HEK293T (cell line): ENCODE measurements around the gene RAD18.

ENCODE experiments used
- CTCF ChIA-PET: fragments of 350-600 bp; formaldehyde crosslinking; extraction: SDS; loops from one replicate; lab custom pipeline; 2021; ENCODE audit warnings: antibody characterized with exemption, inconsistent platforms; lab: Yijun Ruan, JAX
- POLR2A ChIA-PET: fragments of 350-600 bp; formaldehyde crosslinking; extraction: SDS; loops from one replicate; lab custom pipeline; 2020; ENCODE audit warnings: antibody characterized with exemption, inconsistent platforms; lab: Yijun Ruan, JAX
- DNase-seq: peaks from one replicate; pipeline ENCODE4 v3.0.0; 2012; ENCODE audit warnings: mixed read lengths; ENCODE audit errors: extremely low spot score
- ARNT ChIP-seq: fragments of 450-650 bp; IDR thresholded peaks from 2 replicates; pipeline ENCODE4 v1.6.1; 2017; ENCODE audit warnings: mild to moderate bottlenecking
- BHLHE40 ChIP-seq: fragments of 450-650 bp; IDR thresholded peaks from 2 replicates; pipeline ENCODE4 v1.6.1; 2016; ENCODE audit warnings: mild to moderate bottlenecking, moderate library complexity, borderline replicate concordance
- CTBP1 ChIP-seq: fragments of 450-650 bp; IDR thresholded peaks from 2 replicates; pipeline ENCODE4 v1.6.1; 2016; ENCODE audit warnings: borderline replicate concordance
- ELF4 ChIP-seq: fragments of 450-650 bp; IDR thresholded peaks from 2 replicates; pipeline ENCODE4 v1.6.1; 2017; ENCODE audit warnings: antibody characterized with exemption
- FOXA1 ChIP-seq: fragments of 450-650 bp; IDR thresholded peaks from 2 replicates; pipeline ENCODE4 v1.6.1; 2016; ENCODE audit warnings: mild to moderate bottlenecking
- FOXK2 ChIP-seq: fragments of 450-650 bp; IDR thresholded peaks from 2 replicates; pipeline ENCODE4 v1.6.1; 2016; ENCODE audit warnings: mild to moderate bottlenecking
- FOXM1 ChIP-seq: fragments of 450-650 bp; IDR thresholded peaks from 2 replicates; pipeline ENCODE4 v1.6.1; 2017; ENCODE audit warnings: mild to moderate bottlenecking, borderline replicate concordance
- HDGF ChIP-seq: fragments of 450-650 bp; IDR thresholded peaks from 2 replicates; pipeline ENCODE4 v1.6.1; 2017; ENCODE audit warnings: antibody characterized with exemption, borderline replicate concordance
- L3MBTL2 ChIP-seq: fragments of 450-650 bp; conservative IDR thresholded peaks from 2 replicates; pipeline ENCODE4 v1.6.1; 2016; ENCODE audit warnings: mild to moderate bottlenecking
- LEF1 ChIP-seq: fragments of 450-650 bp; IDR thresholded peaks from 2 replicates; pipeline ENCODE4 v1.6.1; 2017; ENCODE audit warnings: mild to moderate bottlenecking, borderline replicate concordance
- NFRKB ChIP-seq: fragments of 450-650 bp; IDR thresholded peaks from 2 replicates; pipeline ENCODE4 v1.6.1; 2016; ENCODE audit warnings: mild to moderate bottlenecking, moderate library complexity
- SP1 ChIP-seq: fragments of 450-650 bp; IDR thresholded peaks from 2 replicates; pipeline ENCODE4 v1.6.1; 2017
- SUZ12 ChIP-seq: fragments of 450-650 bp; IDR thresholded peaks from 2 replicates; pipeline ENCODE4 v1.6.1; 2016; ENCODE audit warnings: mild to moderate bottlenecking
- TARDBP ChIP-seq: fragments of 450-650 bp; IDR thresholded peaks from 2 replicates; pipeline ENCODE4 v1.6.1; 2016
- ZNF384 ChIP-seq: fragments of 450-650 bp; IDR thresholded peaks from 2 replicates; pipeline ENCODE4 v1.6.1; 2016
- TF ChIP-seq, protein P1 (sequence below): fragments of 450-650 bp; IDR thresholded peaks from 2 replicates; pipeline ENCODE4 v1.6.1; 2016

RAD18 gene, protein sequence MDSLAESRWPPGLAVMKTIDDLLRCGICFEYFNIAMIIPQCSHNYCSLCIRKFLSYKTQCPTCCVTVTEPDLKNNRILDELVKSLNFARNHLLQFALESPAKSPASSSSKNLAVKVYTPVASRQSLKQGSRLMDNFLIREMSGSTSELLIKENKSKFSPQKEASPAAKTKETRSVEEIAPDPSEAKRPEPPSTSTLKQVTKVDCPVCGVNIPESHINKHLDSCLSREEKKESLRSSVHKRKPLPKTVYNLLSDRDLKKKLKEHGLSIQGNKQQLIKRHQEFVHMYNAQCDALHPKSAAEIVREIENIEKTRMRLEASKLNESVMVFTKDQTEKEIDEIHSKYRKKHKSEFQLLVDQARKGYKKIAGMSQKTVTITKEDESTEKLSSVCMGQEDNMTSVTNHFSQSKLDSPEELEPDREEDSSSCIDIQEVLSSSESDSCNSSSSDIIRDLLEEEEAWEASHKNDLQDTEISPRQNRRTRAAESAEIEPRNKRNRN

DNA sequence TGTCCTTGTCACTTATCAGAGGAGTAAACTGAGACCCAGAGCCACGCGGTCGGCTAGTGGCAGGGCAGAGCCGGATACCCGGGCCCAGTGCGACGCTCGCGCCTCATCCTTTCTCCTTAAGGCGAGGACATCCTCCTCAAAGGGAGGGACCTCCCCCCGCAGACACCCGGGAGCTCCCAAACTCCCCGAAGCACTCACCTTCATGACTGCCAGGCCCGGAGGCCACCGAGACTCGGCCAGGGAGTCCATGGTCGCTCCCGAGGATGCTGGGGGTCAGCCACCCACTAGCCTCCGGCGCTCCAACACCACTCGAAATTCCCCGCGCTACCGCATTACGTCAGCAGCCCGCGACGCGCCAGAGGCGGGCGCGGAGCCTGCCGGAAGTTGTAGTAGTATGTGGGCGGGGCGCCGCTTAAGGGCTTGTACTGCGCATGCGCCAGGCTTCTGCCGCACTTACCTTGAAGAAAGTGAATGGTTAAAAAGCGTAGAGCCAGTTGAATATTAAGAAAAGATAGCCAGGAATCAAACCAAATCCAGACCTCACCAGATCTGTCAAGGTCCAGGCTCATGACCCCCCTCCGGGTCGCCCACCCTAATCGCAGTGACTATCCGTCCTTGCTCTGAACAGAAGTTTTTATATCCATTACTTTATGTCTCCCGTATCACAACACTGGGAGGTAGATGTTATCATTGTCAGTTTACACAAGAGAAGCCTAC lies at the start of gene RAD18:
Gene RAD18 (minus strand): TSS at position 336 of the 717 bp plus-strand sequence. CDS start 87 bp downstream, at position 249.
- POLR2A ChIA-PET: interaction anchor here (0.7 to 1.4 kb wide), 2 partner anchors 9 to 15 kb away, joined by 3 read pairs; no protein-coding TSS in a partner anchor
- TF ChIP-seq L3MBTL2 (peak; percentile 84), NFRKB (no peak), ZNF384 (no peak), SUZ12 (no peak), ELF4 (peak; percentile 64), BHLHE40 (no peak), ARNT (no peak), FOXA1 (no peak)
- DNase-seq: peak; percentile 89
- CTCF ChIA-PET: no interaction called here

DNA sequence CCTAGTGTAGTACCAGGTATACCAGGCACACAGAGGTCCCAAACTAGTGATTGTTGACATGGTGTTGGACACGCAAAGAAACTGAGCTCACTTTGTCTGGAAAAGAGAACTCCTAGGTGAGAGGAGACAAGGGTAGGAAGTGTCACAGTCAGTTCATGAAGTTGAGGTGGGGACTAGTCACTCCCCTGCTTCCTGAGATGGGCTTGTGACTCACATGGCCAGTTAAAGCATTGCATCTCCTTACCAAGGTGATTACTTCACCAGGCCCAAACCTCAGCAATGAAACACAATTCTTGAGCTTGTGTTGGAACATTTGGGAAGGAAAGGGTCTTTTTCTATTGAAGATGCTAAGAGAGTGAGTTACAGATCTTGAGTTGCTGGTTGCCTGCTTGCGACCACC lies 49.2 kb upstream of the RAD18 start:
- ChIA-PET POLR2A (no interaction called here), CTCF (interaction anchor here (0.6 to 2.0 kb wide), 2 partner anchors 9 to 24 kb away, joined by 3 to 9 read pairs; no protein-coding TSS in a partner anchor)
- no peak for DNase-seq
- TF ChIP-seq ARNT (no peak), CTBP1 (no peak), FOXM1 (no peak), L3MBTL2 (no peak), ELF4 (no peak), NFRKB (no peak), LEF1 (no peak)

DNA sequence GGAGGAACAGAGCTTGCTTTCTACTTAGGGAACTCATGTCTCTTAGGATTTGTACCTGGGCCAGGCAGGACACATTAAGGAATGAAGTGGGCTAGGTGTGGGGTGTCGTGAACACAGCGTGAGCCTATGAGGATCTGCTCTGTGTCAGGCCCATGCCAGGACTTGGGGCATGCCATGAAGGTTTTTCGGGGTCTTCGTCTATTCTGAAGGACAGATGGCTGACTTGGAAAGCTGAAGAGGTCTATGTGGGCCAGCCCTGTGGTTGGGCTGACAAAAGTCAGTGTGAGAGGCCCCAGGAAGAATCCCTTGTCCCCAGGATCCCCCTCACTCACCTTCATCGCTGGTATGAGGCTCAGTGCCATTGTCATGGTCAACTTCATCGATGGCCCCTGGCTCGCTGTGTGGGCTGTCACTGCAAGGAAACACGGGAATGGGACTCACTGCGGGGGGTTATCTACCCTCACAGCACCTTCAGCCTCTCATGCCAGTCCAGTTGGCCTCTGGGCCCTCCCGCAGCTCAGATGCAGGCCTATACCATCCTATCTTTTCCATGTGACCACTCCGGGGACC lies 46.8 kb upstream of the RAD18 start:
- TF ChIP-seq FOXK2: no peak
- no peak for TF ChIP-seq ZNF384
- TF ChIP-seq BHLHE40: no peak
- TF ChIP-seq ELF4: no peak
- no peak for TF ChIP-seq HDGF
- TF ChIP-seq L3MBTL2: no peak
- TF ChIP-seq NFRKB: no peak
- no peak for TF ChIP-seq ARNT
- TF ChIP-seq LEF1: no peak
- no peak for TF ChIP-seq TARDBP
- no peak for TF ChIP-seq SP1
- no peak for TF ChIP-seq FOXA1
- TF ChIP-seq, protein P1, sequence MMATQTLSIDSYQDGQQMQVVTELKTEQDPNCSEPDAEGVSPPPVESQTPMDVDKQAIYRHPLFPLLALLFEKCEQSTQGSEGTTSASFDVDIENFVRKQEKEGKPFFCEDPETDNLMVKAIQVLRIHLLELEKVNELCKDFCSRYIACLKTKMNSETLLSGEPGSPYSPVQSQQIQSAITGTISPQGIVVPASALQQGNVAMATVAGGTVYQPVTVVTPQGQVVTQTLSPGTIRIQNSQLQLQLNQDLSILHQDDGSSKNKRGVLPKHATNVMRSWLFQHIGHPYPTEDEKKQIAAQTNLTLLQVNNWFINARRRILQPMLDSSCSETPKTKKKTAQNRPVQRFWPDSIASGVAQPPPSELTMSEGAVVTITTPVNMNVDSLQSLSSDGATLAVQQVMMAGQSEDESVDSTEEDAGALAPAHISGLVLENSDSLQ: no peak
- TF ChIP-seq CTBP1: no peak
- TF ChIP-seq FOXM1: no peak
- TF ChIP-seq SUZ12: no peak

DNA sequence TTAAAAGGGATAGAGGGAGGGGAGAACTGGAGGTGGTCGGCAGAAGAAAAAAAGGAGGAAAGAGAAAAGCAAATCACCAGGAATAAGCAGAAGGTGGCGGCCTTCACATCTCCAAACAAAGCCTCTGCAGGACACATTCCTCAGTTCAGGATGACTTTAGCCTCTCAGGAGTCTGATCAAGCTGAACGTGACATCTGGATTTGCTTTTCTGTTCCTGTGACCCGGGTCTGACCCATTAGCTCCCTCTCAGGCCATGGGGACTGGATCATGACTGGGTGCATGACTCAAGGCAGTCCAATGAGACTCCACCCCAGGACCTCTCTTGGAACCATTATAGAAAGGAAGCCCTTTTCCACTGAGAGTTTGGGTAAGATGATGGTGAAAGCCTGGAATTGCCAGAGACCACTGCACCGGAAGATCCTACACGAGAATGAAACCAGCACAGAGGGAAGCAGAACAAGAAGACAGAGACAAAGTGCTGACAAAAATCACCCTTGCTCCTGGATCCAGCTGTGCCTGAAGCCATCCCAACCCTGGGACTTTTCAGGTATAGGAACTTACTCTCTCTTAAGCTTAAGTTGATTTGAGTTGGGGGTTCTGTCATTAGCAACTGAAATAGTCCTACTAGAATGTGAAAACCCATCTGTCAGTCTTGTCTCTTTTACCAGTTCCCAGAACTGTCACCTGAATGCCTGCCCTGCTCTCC lies 45.4 kb upstream of the RAD18 start:
- DNase-seq: no peak
- no peak for TF ChIP-seq ELF4
- TF ChIP-seq FOXA1: no peak
- no peak for TF ChIP-seq FOXK2
- no peak for TF ChIP-seq TARDBP
- TF ChIP-seq SUZ12: no peak
- CTCF ChIA-PET: interaction anchor here (0.9 kb wide), 1 partner anchor 21 kb away, joined by 3 read pairs; no protein-coding TSS in a partner anchor
- POLR2A ChIA-PET: no interaction called here

More for the DNA sequence above, 46.8 kb upstream of the RAD18 start:
- DNase-seq: no peak
- POLR2A ChIA-PET: no interaction called here
- CTCF ChIA-PET: no interaction called here

DNA sequence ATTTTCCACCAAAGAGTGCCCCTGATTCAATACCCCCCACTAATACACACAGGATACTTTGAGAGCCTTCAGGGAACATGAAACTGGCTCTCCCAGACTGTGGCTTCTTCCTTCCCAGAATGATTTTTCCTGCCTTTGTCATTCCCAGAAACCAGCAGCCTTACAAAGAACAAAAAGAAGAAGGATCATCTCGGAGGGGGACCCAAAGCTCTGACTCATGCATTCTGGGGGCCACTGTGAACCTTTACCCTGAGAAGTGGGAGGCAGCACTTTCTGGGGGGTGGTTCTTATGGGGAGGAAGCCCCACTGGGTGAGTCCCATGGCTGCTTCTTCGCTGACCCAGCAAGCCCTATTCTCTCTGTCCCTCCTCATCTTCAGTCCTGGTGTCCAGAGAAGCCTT lies 44.7 kb upstream of the RAD18 start:
- no peak for TF ChIP-seq TARDBP
- TF ChIP-seq, protein P1: no peak
- TF ChIP-seq SP1: no peak
- TF ChIP-seq ZNF384: no peak
- TF ChIP-seq FOXM1: no peak
- no peak for TF ChIP-seq BHLHE40
- TF ChIP-seq HDGF: no peak
- TF ChIP-seq LEF1: no peak
- TF ChIP-seq NFRKB: no peak
- TF ChIP-seq FOXA1: no peak
- TF ChIP-seq CTBP1: no peak
- no peak for TF ChIP-seq ELF4
- TF ChIP-seq FOXK2: no peak
- TF ChIP-seq SUZ12: no peak
- ChIA-PET POLR2A (no interaction called here), CTCF (no interaction called here)
- no peak for DNase-seq

DNA sequence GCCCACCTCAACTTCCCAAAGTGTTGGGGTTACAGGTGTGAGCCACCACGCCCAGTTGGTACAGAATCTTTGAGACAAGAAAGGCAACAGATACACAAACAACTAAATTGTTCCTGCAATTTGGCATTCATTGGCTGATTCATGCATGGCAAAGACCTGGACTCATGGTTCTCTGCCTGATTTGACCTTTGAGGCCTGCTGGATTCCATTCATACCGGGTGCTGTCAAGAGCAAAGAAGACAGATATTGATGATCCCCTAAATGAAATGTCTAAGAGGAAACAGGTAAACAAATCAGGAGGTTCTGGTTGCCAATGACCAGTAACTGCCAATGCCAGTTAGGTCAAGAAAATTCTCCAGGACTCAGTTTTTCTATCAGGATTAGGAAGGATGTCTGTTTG lies 43.9 kb upstream of the RAD18 start:
- no peak for DNase-seq
- no peak for TF ChIP-seq FOXA1
- no peak for TF ChIP-seq HDGF
- no peak for TF ChIP-seq FOXK2
- TF ChIP-seq SP1: no peak
- TF ChIP-seq, protein P1: no peak
- no peak for TF ChIP-seq SUZ12
- no peak for TF ChIP-seq LEF1
- no peak for TF ChIP-seq BHLHE40
- no peak for TF ChIP-seq ZNF384
- no peak for TF ChIP-seq FOXM1
- no peak for TF ChIP-seq NFRKB
- no peak for TF ChIP-seq TARDBP
- no peak for TF ChIP-seq ARNT
- no peak for TF ChIP-seq ELF4
- no peak for TF ChIP-seq L3MBTL2
- TF ChIP-seq CTBP1: no peak
- ChIA-PET CTCF (no interaction called here), POLR2A (no interaction called here)
